Common myeloid progenitor, CD34-positive (primary cell): ENCODE measurements around the gene DRAP1.

Experiments
- CTCF ChIA-PET: fragments of 350-600 bp; sonication (Branson Sonifier 250); formaldehyde crosslinking; loops from one replicate; lab custom pipeline; 2021; ENCODE audit warnings: antibody characterized with exemption; lab: Charles Lee
- POLR2A ChIA-PET: fragments of 350-600 bp; sonication (Branson Sonifier 250); formaldehyde crosslinking; loops from one replicate; lab custom pipeline; 2021; ENCODE audit warnings: antibody characterized with exemption; lab: Charles Lee
- DNase-seq, 3 donors: peaks; one replicate each; pipeline versions ENCODE4 v3.0.0 to v3.0.0-alpha.2; 2013
- H3K27ac ChIP-seq, 2 experiments: 1 replicate in 1 of 2; 2 replicates in 1 of 2; pipeline ENCODE4 v1.7.0; 2013; ENCODE audit warnings: inconsistent platforms in 2 of 2, low read length in 2 of 2, mild to moderate bottlenecking in 2 of 2, low read depth in 1 of 2, moderate library complexity in 1 of 2; ENCODE audit not compliant: severe bottlenecking in 2 of 2, insufficient read depth in 1 of 2, poor library complexity in 1 of 2
- H3K27me3 ChIP-seq, 5 experiments: replicated peaks in 2 of 5; 1 replicate in 3 of 5; 2 replicates in 2 of 5; pipeline versions ENCODE4 v1.6.1 to v1.7.0; 2013; ENCODE audit warnings: low read length in 4 of 5, mild to moderate bottlenecking in 2 of 5, moderate library complexity in 2 of 5, inconsistent platforms in 1 of 5; ENCODE audit not compliant: insufficient read depth in 5 of 5, control insufficient read depth in 4 of 5
- H3K36me3 ChIP-seq, 4 experiments: 1 replicate in 2 of 4; 2 replicates in 2 of 4; pipeline versions ENCODE4 v1.6.1 to v1.7.0; 2013; ENCODE audit warnings: low read length in 3 of 4, control low read depth in 1 of 4, mild to moderate bottlenecking in 1 of 4; ENCODE audit not compliant: control insufficient read depth in 4 of 4, insufficient read depth in 4 of 4
- H3K4me1 ChIP-seq, 4 experiments: 1 replicate in 3 of 4; 2 replicates in 1 of 4; pipeline versions ENCODE4 v1.6.1 to v1.7.1; 2013; ENCODE audit warnings: low read length in 3 of 4, mild to moderate bottlenecking in 3 of 4, control low read depth in 1 of 4, inconsistent platforms in 1 of 4, moderate library complexity in 1 of 4; ENCODE audit not compliant: control insufficient read depth in 4 of 4, insufficient read depth in 4 of 4; ENCODE audit errors: control extremely low read depth in 1 of 4
- H3K4me3 ChIP-seq, 7 experiments: 1 replicate in 4 of 7; 2 replicates in 3 of 7; pipeline versions ENCODE4 v1.5.1 to v1.7.0; 2013; ENCODE audit warnings: mild to moderate bottlenecking in 7 of 7, low read length in 6 of 7, moderate library complexity in 6 of 7, inconsistent platforms in 2 of 7, low read depth in 2 of 7, control low read depth in 1 of 7; ENCODE audit not compliant: insufficient read depth in 4 of 7, control insufficient read depth in 1 of 7; ENCODE audit errors: extremely low read depth in 1 of 7
- H3K9me3 ChIP-seq, 5 experiments: 1 replicate in 4 of 5; 2 replicates in 1 of 5; pipeline versions ENCODE4 v1.6.1 to v1.7.1; 2013; ENCODE audit warnings: low read length in 4 of 5, mild to moderate bottlenecking in 2 of 5, inconsistent platforms in 1 of 5, low read depth in 1 of 5, moderate library complexity in 1 of 5; ENCODE audit not compliant: control insufficient read depth in 4 of 5, insufficient read depth in 2 of 5; ENCODE audit errors: control extremely low read depth in 1 of 5
- WGBS: methylation state at CpG from one replicate; pipeline ENCODE4 v1.1.5; 2013; ENCODE audit not compliant: insufficient coverage; 5-methylcytosine and 5-hydroxymethylcytosine counted together

Gene DRAP1

GRCh38 chr11:65900899-65901180 is 18.4 kb upstream of the DRAP1 start:
- no CpG with 5 or more reads among the region's 11 CpGs for WGBS
- no peaks in the 10 kb centered on the region for H3K9me3 ChIP-seq
- H3K4me3 ChIP-seq, result peak overlapping the region in 3 of 7 experiments; percentile 74 to 89 (median 77)
- no peaks in the 10 kb centered on the region for H3K27me3 ChIP-seq
- no peak overlapping the region for H3K27ac ChIP-seq
- H3K4me1 ChIP-seq, result peaks cover 0 to 48% (median 39%) of the 10 kb centered on the region in 4 experiments
- POLR2A ChIA-PET, result interaction anchor here (0.6 to 5.5 kb wide), 10 partner anchors 10 to 219 kb away, joined by 3 to 33 read pairs (median 4); partner anchors contain the start of genes C11orf68 and CCDC85B
- CTCF ChIA-PET, result interaction anchor here (0.9 to 4.8 kb wide), 12 partner anchors 10 to 87 kb away, joined by 3 to 40 read pairs (median 4); partner anchors contain the start of genes C11orf68 and CCDC85B
- H3K36me3 ChIP-seq, result peaks cover 0 to 9% (median 0%) of the 10 kb centered on the region in 4 experiments
- no peak for DNase-seq

- Histone ChIP-seq H3K4me3 (no peak overlapping the region), H3K27ac (peak overlapping the region in 1 of 2 experiments; percentile 47), H3K36me3 (no peaks in the 10 kb centered on the region), H3K4me1 (peaks cover 0 to 48% (median 39%) of the 10 kb centered on the region in 4 experiments), H3K27me3 (no peaks in the 10 kb centered on the region), H3K9me3 (no peaks in the 10 kb centered on the region)
- DNase-seq, result no peak
- POLR2A ChIA-PET, result interaction anchor here (0.8 to 5.5 kb wide), 2 partner anchors 12 to 29 kb away, joined by 3 to 33 read pairs; partner anchors contain the start of gene CCDC85B
- 15% methylated on average over 4 of the region's 5 CpGs for WGBS
- CTCF ChIA-PET, result interaction anchor here (1.2 to 4.8 kb wide), 5 partner anchors 8 to 87 kb away, joined by 3 to 40 read pairs (median 5); partner anchors contain the start of gene CCDC85B
Measured at GRCh38 chr11:65903068-65903481, 16.2 kb upstream of the DRAP1 start.

GRCh38 chr11:65903715-65904114 is 15.5 kb upstream of the DRAP1 start:
- Histone ChIP-seq H3K4me3 (no peak overlapping the region), H3K36me3 (no peaks in the 10 kb centered on the region), H3K9me3 (no peaks in the 10 kb centered on the region), H3K27ac (peak overlapping the region in 1 of 2 experiments; percentile 47), H3K4me1 (peaks cover 0 to 43% (median 33%) of the 10 kb centered on the region in 4 experiments), H3K27me3 (no peaks in the 10 kb centered on the region)
- POLR2A ChIA-PET, result no interaction called here
- 90% methylated on average over 7 of the region's 8 CpGs for WGBS
- no peak for DNase-seq
- CTCF ChIA-PET, result interaction anchor here (1.2 to 4.8 kb wide), 5 partner anchors 7 to 88 kb away, joined by 3 to 40 read pairs (median 5); partner anchors contain the start of gene CCDC85B

DNA sequence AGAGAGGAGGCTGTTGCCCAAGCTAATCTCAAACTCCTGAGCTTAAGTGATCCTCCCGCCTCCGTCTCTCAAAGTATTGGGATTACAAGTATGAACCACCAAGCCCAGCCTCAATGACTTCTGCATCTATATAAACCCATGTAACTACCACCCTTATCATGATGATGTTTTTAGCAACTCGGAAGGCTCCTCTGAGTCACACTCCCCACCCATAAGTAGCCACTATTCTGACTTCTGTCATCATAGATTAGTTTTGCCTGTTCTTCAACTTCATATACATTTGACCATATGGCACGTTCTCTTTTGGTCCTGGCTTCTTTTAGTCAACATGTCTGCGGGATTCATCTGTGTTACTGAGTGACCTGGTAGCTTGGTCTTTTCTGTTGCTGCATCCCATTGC is 12.6 kb upstream of the DRAP1 start:
- Histone ChIP-seq H3K27ac (no peak overlapping the region), H3K4me1 (peaks cover 0 to 26% (median 21%) of the 10 kb centered on the region in 4 experiments), H3K4me3 (no peak overlapping the region), H3K36me3 (no peaks in the 10 kb centered on the region), H3K27me3 (no peaks in the 10 kb centered on the region), H3K9me3 (no peaks in the 10 kb centered on the region)
- no peak for DNase-seq
- POLR2A ChIA-PET, result interaction anchor here (0.5 kb wide), 1 partner anchor 20 kb away, joined by 7 read pairs; no protein-coding TSS in a partner anchor
- WGBS, result 94% methylated on average over 3 of the region's 5 CpGs
- CTCF ChIA-PET, result interaction anchor here (0.6 to 1.6 kb wide), 3 partner anchors 21 to 82 kb away, joined by 3 read pairs; no protein-coding TSS in a partner anchor

DNA sequence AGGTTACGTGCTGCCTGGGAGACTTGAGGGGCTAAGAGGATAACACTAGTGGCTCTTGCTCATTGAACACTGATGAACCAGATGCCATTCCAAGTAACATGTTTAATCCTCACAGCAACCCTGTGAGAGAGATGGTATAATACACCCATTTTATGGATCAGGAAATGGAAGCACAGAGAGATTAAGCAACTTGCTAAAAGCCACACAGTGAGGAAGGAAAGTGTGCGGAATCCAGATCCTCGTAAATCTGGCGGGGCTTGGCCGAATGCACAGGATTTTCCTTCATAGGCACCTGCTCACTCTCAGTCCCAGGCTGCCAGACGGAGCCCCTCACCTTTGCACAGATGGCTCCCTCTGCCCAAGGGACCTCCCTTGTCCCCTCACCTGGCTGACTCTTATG is 11.3 kb upstream of the DRAP1 start:
- CTCF ChIA-PET, result interaction anchor here (1.2 to 1.6 kb wide), 2 partner anchors 10 to 25 kb away, joined by 3 to 4 read pairs; no protein-coding TSS in a partner anchor

GRCh38 chr11:65911682-65912568 is 7.3 kb upstream of the DRAP1 start:
- CTCF ChIA-PET, result interaction anchor here (0.6 to 5.1 kb wide), 7 partner anchors 11 to 318 kb away, joined by 3 to 30 read pairs (median 3); partner anchors contain the start of genes CCDC85B, FIBP and FOSL1
- Histone ChIP-seq H3K4me3 (no peak overlapping the region), H3K4me1 (peaks cover 0 to 34% (median 27%) of the 10 kb centered on the region in 4 experiments), H3K27me3 (no peaks in the 10 kb centered on the region), H3K36me3 (peaks cover 0 to 1% (median 0%) of the 10 kb centered on the region in 4 experiments), H3K27ac (no peak overlapping the region), H3K9me3 (no peaks in the 10 kb centered on the region)
- DNase-seq, result no peak
- WGBS, result 22% methylated on average over 13 of the region's 14 CpGs
- POLR2A ChIA-PET, result interaction anchor here (1.4 kb wide), 1 partner anchor 12 kb away, joined by 5 read pairs; the partner anchor contains the start of gene FOSL1

More for the DNA sequence above, 11.3 kb upstream of the DRAP1 start:
- no peaks in the 10 kb centered on the region for H3K27me3 ChIP-seq
- no peak overlapping the region for H3K4me3 ChIP-seq
- no peak for DNase-seq
- H3K9me3 ChIP-seq, result no peaks in the 10 kb centered on the region
- peaks cover 0 to 22% (median 18%) of the 10 kb centered on the region in 4 experiments for H3K4me1 ChIP-seq
- 98% methylated on average over 5 of the region's 6 CpGs for WGBS
- no peak overlapping the region for H3K27ac ChIP-seq
- POLR2A ChIA-PET, result no interaction called here
- no peaks in the 10 kb centered on the region for H3K36me3 ChIP-seq
